Common myeloid progenitor, CD34-positive (primary cell): ENCODE measurements around the gene NR6A1.

Experiments used
- CTCF ChIA-PET: fragments of 350-600 bp; sonication (Branson Sonifier 250); formaldehyde crosslinking; loops from one replicate; lab custom pipeline; 2021; ENCODE audit warnings: antibody characterized with exemption; lab: Charles Lee
- POLR2A ChIA-PET: fragments of 350-600 bp; sonication (Branson Sonifier 250); formaldehyde crosslinking; loops from one replicate; lab custom pipeline; 2021; ENCODE audit warnings: antibody characterized with exemption; lab: Charles Lee
- DNase-seq, 3 donors: peaks; one replicate each; pipeline versions ENCODE4 v3.0.0 to v3.0.0-alpha.2; 2013
- H3K27ac ChIP-seq, 2 experiments: 1 replicate in 1 of 2; 2 replicates in 1 of 2; pipeline ENCODE4 v1.7.0; 2013; ENCODE audit warnings: inconsistent platforms in 2 of 2, low read length in 2 of 2, mild to moderate bottlenecking in 2 of 2, low read depth in 1 of 2, moderate library complexity in 1 of 2; ENCODE audit not compliant: severe bottlenecking in 2 of 2, insufficient read depth in 1 of 2, poor library complexity in 1 of 2
- H3K27me3 ChIP-seq, 5 experiments: replicated peaks in 2 of 5; 1 replicate in 3 of 5; 2 replicates in 2 of 5; pipeline versions ENCODE4 v1.6.1 to v1.7.0; 2013; ENCODE audit warnings: low read length in 4 of 5, mild to moderate bottlenecking in 2 of 5, moderate library complexity in 2 of 5, inconsistent platforms in 1 of 5; ENCODE audit not compliant: insufficient read depth in 5 of 5, control insufficient read depth in 4 of 5
- H3K36me3 ChIP-seq, 4 experiments: 1 replicate in 2 of 4; 2 replicates in 2 of 4; pipeline versions ENCODE4 v1.6.1 to v1.7.0; 2013; ENCODE audit warnings: low read length in 3 of 4, control low read depth in 1 of 4, mild to moderate bottlenecking in 1 of 4; ENCODE audit not compliant: control insufficient read depth in 4 of 4, insufficient read depth in 4 of 4
- H3K4me1 ChIP-seq, 4 experiments: 1 replicate in 3 of 4; 2 replicates in 1 of 4; pipeline versions ENCODE4 v1.6.1 to v1.7.1; 2013; ENCODE audit warnings: low read length in 3 of 4, mild to moderate bottlenecking in 3 of 4, control low read depth in 1 of 4, inconsistent platforms in 1 of 4, moderate library complexity in 1 of 4; ENCODE audit not compliant: control insufficient read depth in 4 of 4, insufficient read depth in 4 of 4; ENCODE audit errors: control extremely low read depth in 1 of 4
- H3K4me3 ChIP-seq, 7 experiments: 1 replicate in 4 of 7; 2 replicates in 3 of 7; pipeline versions ENCODE4 v1.5.1 to v1.7.0; 2013; ENCODE audit warnings: mild to moderate bottlenecking in 7 of 7, low read length in 6 of 7, moderate library complexity in 6 of 7, inconsistent platforms in 2 of 7, low read depth in 2 of 7, control low read depth in 1 of 7; ENCODE audit not compliant: insufficient read depth in 4 of 7, control insufficient read depth in 1 of 7; ENCODE audit errors: extremely low read depth in 1 of 7
- H3K9me3 ChIP-seq, 5 experiments: 1 replicate in 4 of 5; 2 replicates in 1 of 5; pipeline versions ENCODE4 v1.6.1 to v1.7.1; 2013; ENCODE audit warnings: low read length in 4 of 5, mild to moderate bottlenecking in 2 of 5, inconsistent platforms in 1 of 5, low read depth in 1 of 5, moderate library complexity in 1 of 5; ENCODE audit not compliant: control insufficient read depth in 4 of 5, insufficient read depth in 2 of 5; ENCODE audit errors: control extremely low read depth in 1 of 5
- WGBS: methylation state at CpG from one replicate; pipeline ENCODE4 v1.1.5; 2013; ENCODE audit not compliant: insufficient coverage; 5-methylcytosine and 5-hydroxymethylcytosine counted together

Gene NR6A1

DNA sequence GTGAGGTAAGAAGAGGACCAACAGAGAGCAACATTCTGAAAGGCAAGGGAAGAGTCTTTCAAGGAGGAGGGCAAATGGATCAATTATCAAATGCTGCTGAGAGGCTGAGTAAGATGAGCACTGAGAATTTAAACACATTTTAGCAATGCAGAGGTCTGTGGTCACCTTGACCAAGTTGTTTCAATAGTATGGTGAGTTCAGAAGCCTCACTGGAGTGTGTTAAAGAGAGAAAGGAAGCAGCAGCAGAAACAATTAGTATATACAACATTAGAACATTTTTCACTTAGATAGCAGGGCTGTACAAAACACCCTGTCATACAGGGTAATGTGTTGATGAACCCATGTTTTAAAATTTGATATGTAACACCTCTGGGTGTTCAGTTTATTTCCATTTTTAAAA lies 131.5 kb downstream of the NR6A1 start:
- peaks cover 0 to 3% (median 2%) of the 10 kb centered on the region in 4 experiments for H3K36me3 ChIP-seq
- ChIA-PET POLR2A (interaction anchor here (0.6 kb wide), 1 partner anchor 61 kb away, joined by 3 read pairs; no protein-coding TSS in a partner anchor), CTCF (interaction anchor here (0.9 to 3.2 kb wide), 5 partner anchors 9 to 87 kb away, joined by 3 to 15 read pairs (median 5); no protein-coding TSS in a partner anchor)
- peaks cover 0 to 2% (median 0%) of the 10 kb centered on the region in 5 experiments for H3K9me3 ChIP-seq
- no peak overlapping the region for H3K27ac ChIP-seq
- no peak for DNase-seq
- no peaks in the 10 kb centered on the region for H3K4me1 ChIP-seq
- H3K4me3 ChIP-seq, result no peak overlapping the region
- H3K27me3 ChIP-seq, result no peaks in the 10 kb centered on the region

GRCh38 chr9:124635285-124635684 lies 135.8 kb downstream of the NR6A1 start:
- no peak overlapping the region for H3K27ac ChIP-seq
- peaks cover 0 to 15% (median 4%) of the 10 kb centered on the region in 4 experiments for H3K4me1 ChIP-seq
- CTCF ChIA-PET, result no interaction called here
- peaks cover 0 to 3% (median 2%) of the 10 kb centered on the region in 4 experiments for H3K36me3 ChIP-seq
- no peak for DNase-seq
- no peaks in the 10 kb centered on the region for H3K27me3 ChIP-seq
- H3K9me3 ChIP-seq, result no peaks in the 10 kb centered on the region
- WGBS, result 100% methylated on average over 5 of the region's 5 CpGs
- POLR2A ChIA-PET, result no interaction called here
- H3K4me3 ChIP-seq, result no peak overlapping the region

DNA sequence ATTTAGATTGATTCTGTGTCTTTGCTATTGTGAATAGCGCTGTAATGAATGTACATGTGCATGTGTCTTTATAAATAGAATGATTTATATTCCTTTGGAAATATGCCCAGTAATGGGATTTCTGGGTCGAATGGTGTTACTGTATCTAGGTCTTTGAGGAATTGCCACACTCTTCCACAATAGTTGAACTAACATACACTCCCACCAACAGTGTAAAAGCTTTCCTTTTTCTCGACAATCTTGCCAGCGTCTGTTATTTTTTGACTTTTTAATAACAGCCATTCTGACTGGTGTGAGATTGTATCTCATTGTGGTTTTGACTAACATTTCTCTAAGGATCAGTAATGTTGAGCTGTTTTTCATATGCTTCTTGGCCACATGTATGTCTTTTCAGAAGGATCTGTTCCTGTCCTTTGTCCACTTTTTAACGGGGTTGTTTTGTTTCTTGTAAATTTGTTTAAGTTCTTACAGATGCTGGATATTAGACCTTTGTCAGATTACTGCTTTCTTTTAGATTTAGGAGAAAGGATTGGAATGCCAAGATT lies 139.0 kb downstream of the NR6A1 start:
- POLR2A ChIA-PET, result no interaction called here

DNA sequence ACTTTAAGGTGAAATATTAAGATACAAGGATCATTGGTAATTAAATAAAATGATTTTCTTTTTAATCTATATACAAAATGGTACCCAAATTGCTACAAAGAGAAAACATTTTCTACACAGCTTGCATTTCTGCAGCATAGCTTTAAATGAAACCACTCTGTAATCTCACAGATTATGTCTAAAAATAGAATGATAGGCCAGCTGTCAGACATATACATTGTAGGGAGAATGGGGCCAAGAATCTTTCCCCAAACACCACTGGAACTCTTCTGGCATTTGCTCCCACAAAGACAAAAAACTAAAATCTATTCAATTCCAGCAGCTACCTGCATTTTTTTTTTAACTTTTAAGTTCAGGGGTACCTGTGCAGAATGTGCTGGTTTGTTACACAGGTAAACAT lies 139.8 kb downstream of the NR6A1 start:
- H3K4me3 ChIP-seq, result no peak overlapping the region
- peaks cover 0 to 15% (median 4%) of the 10 kb centered on the region in 4 experiments for H3K4me1 ChIP-seq
- no peak for DNase-seq
- ChIA-PET CTCF (interaction anchor here (0.6 to 2.6 kb wide), 3 partner anchors 9 to 1308 kb away, joined by 3 to 12 read pairs (median 4); no protein-coding TSS in a partner anchor), POLR2A (no interaction called here)
- no peaks in the 10 kb centered on the region for H3K9me3 ChIP-seq
- H3K36me3 ChIP-seq, result no peaks in the 10 kb centered on the region
- no peaks in the 10 kb centered on the region for H3K27me3 ChIP-seq
- H3K27ac ChIP-seq, result no peak overlapping the region

More for the DNA sequence above, 139.0 kb downstream of the NR6A1 start:
- peak; percentile 10 to 74 (median 49) for DNase-seq
- H3K4me1 ChIP-seq, result peaks cover 0 to 15% (median 4%) of the 10 kb centered on the region in 4 experiments
- H3K27ac ChIP-seq, result no peak overlapping the region
- WGBS, result no CpG with 5 or more reads among the region's 5 CpGs
- no peaks in the 10 kb centered on the region for H3K9me3 ChIP-seq
- H3K4me3 ChIP-seq, result peak overlapping the region in 4 of 7 experiments; percentile 9 to 49 (median 38)
- CTCF ChIA-PET, result interaction anchor here (0.7 to 2.6 kb wide), 8 partner anchors 13 to 230 kb away, joined by 3 to 12 read pairs (median 4); no protein-coding TSS in a partner anchor
- H3K36me3 ChIP-seq, result peaks cover 0 to 2% (median 0%) of the 10 kb centered on the region in 4 experiments
- H3K27me3 ChIP-seq, result no peaks in the 10 kb centered on the region

GRCh38 chr9:124629600-124629999 lies 141.5 kb downstream of the NR6A1 start:
- H3K9me3 ChIP-seq, result no peaks in the 10 kb centered on the region
- peaks cover 0 to 15% (median 4%) of the 10 kb centered on the region in 4 experiments for H3K4me1 ChIP-seq
- peak; percentile 22 to 85 (median 72) for DNase-seq
- ChIA-PET CTCF (interaction anchor here (0.6 to 1.9 kb wide), 4 partner anchors 9 to 82 kb away, joined by 3 to 9 read pairs (median 4); no protein-coding TSS in a partner anchor), POLR2A (no interaction called here)
- no peaks in the 10 kb centered on the region for H3K27me3 ChIP-seq
- no peak overlapping the region for H3K4me3 ChIP-seq
- no peak overlapping the region for H3K27ac ChIP-seq
- 100% methylated on average over 1 of the region's 2 CpGs for WGBS
- no peaks in the 10 kb centered on the region for H3K36me3 ChIP-seq

DNA sequence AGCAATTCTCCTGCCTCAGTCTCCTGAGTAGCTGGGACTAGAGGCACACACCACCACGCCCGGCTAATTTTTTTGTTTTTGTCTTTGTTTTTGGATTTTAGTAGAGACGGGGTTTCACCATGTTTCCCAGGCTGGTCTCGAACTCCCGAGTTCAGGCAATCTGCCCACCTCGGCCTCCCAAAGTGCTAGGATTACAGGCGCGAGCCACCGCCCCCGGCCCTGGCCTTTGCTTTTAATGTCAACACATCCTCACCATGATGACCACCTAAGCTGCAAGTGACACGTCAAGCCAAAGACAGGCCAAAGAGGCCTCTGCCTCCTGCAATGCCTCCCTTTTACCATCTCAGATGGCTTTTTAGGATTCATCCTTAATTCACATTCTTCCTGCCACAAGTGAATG lies 142.4 kb downstream of the NR6A1 start:
- ChIA-PET CTCF (interaction anchor here (1.8 to 1.9 kb wide), 3 partner anchors 11 to 82 kb away, joined by 4 to 9 read pairs (median 4); no protein-coding TSS in a partner anchor), POLR2A (no interaction called here)
- Histone ChIP-seq H3K4me3 (no peak overlapping the region), H3K9me3 (no peaks in the 10 kb centered on the region), H3K4me1 (peaks cover 0 to 15% (median 4%) of the 10 kb centered on the region in 4 experiments), H3K27me3 (no peaks in the 10 kb centered on the region), H3K36me3 (no peaks in the 10 kb centered on the region), H3K27ac (no peak overlapping the region)
- 99% methylated on average over 11 of the region's 11 CpGs for WGBS
- no peak for DNase-seq

DNA sequence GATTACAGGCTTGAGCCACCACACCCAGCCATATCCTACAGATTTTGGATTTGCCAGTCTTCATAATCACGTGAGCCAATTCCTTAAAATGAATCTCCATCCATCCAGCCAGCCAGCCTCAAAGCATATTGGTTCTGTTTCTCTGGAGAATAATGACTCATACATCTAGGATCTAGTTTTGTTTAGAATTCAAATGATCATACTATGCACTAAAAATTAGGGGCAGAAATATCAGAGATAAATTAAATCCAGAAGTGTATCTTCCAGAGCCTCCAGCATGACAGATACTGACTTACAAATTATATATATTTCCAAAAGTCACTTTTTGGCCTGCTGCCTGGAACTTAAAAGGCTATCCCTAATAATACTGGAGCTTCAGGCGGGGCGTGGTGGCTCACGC lies 144.8 kb downstream of the NR6A1 start:
- Histone ChIP-seq H3K9me3 (no peaks in the 10 kb centered on the region), H3K36me3 (no peaks in the 10 kb centered on the region), H3K27ac (no peak overlapping the region), H3K4me3 (no peak overlapping the region), H3K4me1 (peaks cover 0 to 15% (median 9%) of the 10 kb centered on the region in 4 experiments), H3K27me3 (no peaks in the 10 kb centered on the region)
- ChIA-PET CTCF (interaction anchor here (1.2 to 2.0 kb wide), 2 partner anchors 8 to 9 kb away, joined by 3 to 7 read pairs; no protein-coding TSS in a partner anchor), POLR2A (no interaction called here)
- DNase-seq, result no peak
- 100% methylated on average over 1 of the region's 4 CpGs for WGBS
